DND-41 (cell line): ENCODE data around the gene PER2.
"Not testable (repeated sequence)": the region's sequence is repeated elsewhere in the genome, so short reads cannot be mapped to it uniquely, and the experiment has no call there.

ENCODE experiments used
- EZH2 ChIP-seq: IDR thresholded peaks from 3 replicates; pipeline ENCODE4 v1.6.1; 2012; ENCODE audit warnings: borderline replicate concordance, low read depth, mild to moderate bottlenecking, moderate library complexity, low read length, inconsistent platforms; ENCODE audit not compliant: severe bottlenecking
- TF ChIP-seq, protein P1 (sequence below): IDR thresholded peaks from 2 replicates; pipeline ENCODE4 v1.5.1; 2012; ENCODE audit warnings: borderline replicate concordance, low read length, moderate library complexity, mild to moderate bottlenecking; ENCODE audit not compliant: poor library complexity, severe bottlenecking; ENCODE audit errors: extremely low read depth

DNA sequence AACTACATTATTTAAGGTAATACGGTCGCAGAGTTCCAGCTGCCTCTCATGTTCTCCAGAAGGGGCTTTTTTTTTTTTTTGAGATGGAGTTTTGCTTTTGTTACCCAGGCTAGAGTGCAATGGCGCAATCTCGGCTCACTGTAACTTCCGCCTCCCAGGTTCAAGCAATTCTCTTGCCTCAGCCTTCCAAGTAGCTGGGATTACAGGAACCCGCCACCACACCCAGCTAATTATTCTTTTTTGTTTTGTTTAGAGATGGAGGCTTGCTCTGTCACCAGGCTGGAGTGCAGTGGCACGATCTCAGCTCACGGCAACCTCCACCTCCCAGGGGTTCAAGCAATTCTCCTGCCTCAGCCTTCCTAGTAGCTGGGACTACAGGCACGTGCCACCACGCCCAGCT lies 15.0 kb downstream of the PER2 start:
- TF ChIP-seq EZH2, result not testable (repeated sequence)
- TF ChIP-seq, protein P1, sequence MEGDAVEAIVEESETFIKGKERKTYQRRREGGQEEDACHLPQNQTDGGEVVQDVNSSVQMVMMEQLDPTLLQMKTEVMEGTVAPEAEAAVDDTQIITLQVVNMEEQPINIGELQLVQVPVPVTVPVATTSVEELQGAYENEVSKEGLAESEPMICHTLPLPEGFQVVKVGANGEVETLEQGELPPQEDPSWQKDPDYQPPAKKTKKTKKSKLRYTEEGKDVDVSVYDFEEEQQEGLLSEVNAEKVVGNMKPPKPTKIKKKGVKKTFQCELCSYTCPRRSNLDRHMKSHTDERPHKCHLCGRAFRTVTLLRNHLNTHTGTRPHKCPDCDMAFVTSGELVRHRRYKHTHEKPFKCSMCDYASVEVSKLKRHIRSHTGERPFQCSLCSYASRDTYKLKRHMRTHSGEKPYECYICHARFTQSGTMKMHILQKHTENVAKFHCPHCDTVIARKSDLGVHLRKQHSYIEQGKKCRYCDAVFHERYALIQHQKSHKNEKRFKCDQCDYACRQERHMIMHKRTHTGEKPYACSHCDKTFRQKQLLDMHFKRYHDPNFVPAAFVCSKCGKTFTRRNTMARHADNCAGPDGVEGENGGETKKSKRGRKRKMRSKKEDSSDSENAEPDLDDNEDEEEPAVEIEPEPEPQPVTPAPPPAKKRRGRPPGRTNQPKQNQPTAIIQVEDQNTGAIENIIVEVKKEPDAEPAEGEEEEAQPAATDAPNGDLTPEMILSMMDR, result not testable (repeated sequence)
